KMS-11 (cell line): ENCODE measurements around the gene MICAL2.

ENCODE experiments used
- H2AFZ ChIP-seq: fragments of 200-600 bp; sonication (generic); 2 replicates; pipeline ENCODE4 v1.6.1; 2016; ENCODE audit warnings: antibody characterized with exemption, mixed run types, low read depth
- H3K27ac ChIP-seq: fragments of 200-600 bp; sonication (generic); 2 replicates; pipeline ENCODE4 v1.6.1; 2016; ENCODE audit warnings: mild to moderate bottlenecking, mixed run types
- H3K27me3 ChIP-seq: fragments of 200-600 bp; sonication (generic); 2 replicates; pipeline ENCODE4 v1.6.1; 2017; ENCODE audit warnings: mild to moderate bottlenecking, low read depth, mixed run types, moderate library complexity; ENCODE audit not compliant: insufficient read depth
- H3K36me3 ChIP-seq: fragments of 200-600 bp; sonication (generic); 2 replicates; pipeline ENCODE4 v1.6.1; 2017; ENCODE audit warnings: mild to moderate bottlenecking, mixed run types; ENCODE audit not compliant: insufficient read depth
- H3K4me1 ChIP-seq: fragments of 200-600 bp; sonication (generic); 2 replicates; pipeline ENCODE4 v1.6.1; 2016; ENCODE audit warnings: mild to moderate bottlenecking, low read depth, mixed run types; ENCODE audit not compliant: poor library complexity, severe bottlenecking
- H3K4me2 ChIP-seq: fragments of 200-600 bp; sonication (generic); 2 replicates; pipeline ENCODE4 v1.7.0; 2016; ENCODE audit warnings: mild to moderate bottlenecking, mixed run types
- H3K4me3 ChIP-seq: fragments of 200-600 bp; sonication (generic); IDR thresholded peaks from 2 replicates; pipeline ENCODE4 v1.6.1; 2017; ENCODE audit warnings: low read depth, low read length, mixed read lengths; ENCODE audit not compliant: insufficient read depth
- H3K79me2 ChIP-seq: fragments of 200-600 bp; sonication (generic); 2 replicates; pipeline ENCODE4 v1.6.1; 2016; ENCODE audit warnings: low read depth, mixed run types; ENCODE audit not compliant: insufficient read depth
- H3K9ac ChIP-seq: fragments of 200-600 bp; sonication (generic); 2 replicates; pipeline ENCODE4 v1.6.1; 2016; ENCODE audit warnings: mild to moderate bottlenecking, mixed run types
- H4K20me1 ChIP-seq: fragments of 200-600 bp; sonication (generic); 2 replicates; pipeline ENCODE4 v1.6.1; 2016; ENCODE audit warnings: mild to moderate bottlenecking, mixed run types; ENCODE audit not compliant: insufficient read depth
- TF ChIP-seq, protein P1 (sequence below): fragments of 200-600 bp; sonication (generic); conservative IDR thresholded peaks from 2 replicates; pipeline ENCODE4 v1.6.1; 2017; ENCODE audit warnings: low read depth, mild to moderate bottlenecking, antibody characterized with exemption, low read length, moderate library complexity, mixed read lengths

The MICAL2 gene

DNA sequence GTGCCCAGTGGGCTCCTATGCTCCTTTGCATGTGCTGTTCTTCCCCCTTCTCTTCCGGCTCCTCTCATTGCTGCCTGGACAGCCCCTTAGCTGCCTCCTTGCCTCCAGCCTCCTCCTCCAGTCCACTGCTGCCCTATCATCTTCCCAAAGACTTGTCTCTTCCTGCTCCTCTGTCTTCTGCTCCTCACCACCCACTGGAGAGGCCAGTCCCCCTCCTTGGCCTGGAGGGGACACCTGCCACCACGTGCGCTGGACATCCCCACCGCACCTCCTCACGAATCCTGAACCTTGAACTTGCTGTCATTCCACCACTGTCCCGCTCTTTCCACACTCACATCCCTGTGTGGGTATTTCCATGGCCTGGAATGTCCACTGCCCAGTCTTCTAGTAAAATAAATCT, 49.8 kb downstream of the MICAL2 start:
- Histone ChIP-seq H2AFZ (no peak overlapping the region), H3K4me3 (no peak overlapping the region), H4K20me1 (no peaks in the 10 kb centered on the region), H3K4me2 (no peak overlapping the region), H3K9ac (no peak overlapping the region), H3K4me1 (peaks cover 16% of the 10 kb centered on the region), H3K36me3 (no peaks in the 10 kb centered on the region), H3K27me3 (no peaks in the 10 kb centered on the region), H3K79me2 (no peaks in the 10 kb centered on the region), H3K27ac (no peak overlapping the region)
- TF ChIP-seq, protein P1, sequence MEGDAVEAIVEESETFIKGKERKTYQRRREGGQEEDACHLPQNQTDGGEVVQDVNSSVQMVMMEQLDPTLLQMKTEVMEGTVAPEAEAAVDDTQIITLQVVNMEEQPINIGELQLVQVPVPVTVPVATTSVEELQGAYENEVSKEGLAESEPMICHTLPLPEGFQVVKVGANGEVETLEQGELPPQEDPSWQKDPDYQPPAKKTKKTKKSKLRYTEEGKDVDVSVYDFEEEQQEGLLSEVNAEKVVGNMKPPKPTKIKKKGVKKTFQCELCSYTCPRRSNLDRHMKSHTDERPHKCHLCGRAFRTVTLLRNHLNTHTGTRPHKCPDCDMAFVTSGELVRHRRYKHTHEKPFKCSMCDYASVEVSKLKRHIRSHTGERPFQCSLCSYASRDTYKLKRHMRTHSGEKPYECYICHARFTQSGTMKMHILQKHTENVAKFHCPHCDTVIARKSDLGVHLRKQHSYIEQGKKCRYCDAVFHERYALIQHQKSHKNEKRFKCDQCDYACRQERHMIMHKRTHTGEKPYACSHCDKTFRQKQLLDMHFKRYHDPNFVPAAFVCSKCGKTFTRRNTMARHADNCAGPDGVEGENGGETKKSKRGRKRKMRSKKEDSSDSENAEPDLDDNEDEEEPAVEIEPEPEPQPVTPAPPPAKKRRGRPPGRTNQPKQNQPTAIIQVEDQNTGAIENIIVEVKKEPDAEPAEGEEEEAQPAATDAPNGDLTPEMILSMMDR = no peak

DNA sequence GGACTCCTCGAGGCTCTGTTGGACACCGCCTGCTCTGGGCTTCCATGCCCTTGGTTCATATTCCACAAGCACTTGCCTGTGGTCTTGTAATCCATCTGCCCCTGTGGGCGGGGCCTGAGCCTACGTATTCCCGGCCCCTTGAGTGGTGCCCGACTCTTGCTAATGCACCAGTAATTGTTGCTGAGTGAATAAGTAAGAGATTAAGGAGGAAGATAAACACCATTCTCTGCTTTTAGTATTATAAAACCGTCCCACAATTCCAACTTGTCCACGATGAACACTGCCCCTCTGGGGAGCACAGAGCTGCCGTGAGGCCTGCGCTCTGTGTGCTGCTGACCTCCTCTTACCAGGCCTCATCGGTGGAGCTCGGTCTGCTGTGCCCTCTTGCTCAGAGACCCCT, 50.3 kb downstream of the MICAL2 start:
- no peaks in the 10 kb centered on the region for H3K27me3 ChIP-seq
- peaks cover 16% of the 10 kb centered on the region for H3K4me1 ChIP-seq
- TF ChIP-seq, protein P1 = no peak

DNA sequence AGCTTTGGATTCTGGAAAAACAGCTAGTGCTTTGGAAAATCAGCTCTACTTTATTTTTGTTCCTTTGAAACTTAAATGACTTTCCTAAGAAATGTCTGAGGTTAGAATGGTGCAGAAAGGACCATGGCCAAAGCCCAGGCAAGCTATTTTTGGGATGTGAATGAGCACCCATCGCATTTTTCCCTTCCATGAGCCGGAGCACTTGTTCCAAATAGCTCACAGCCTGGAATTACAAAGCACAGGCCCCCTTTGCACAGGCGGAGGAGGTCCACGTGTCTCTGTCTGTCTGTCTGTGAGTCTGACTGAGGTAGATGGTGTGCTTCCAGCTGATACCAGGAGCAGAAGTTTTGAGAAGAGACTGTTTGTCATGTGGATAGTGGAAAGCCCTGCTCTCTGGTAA, 50.7 kb downstream of the MICAL2 start:
- no peak overlapping the region for H3K4me3 ChIP-seq
- no peaks in the 10 kb centered on the region for H4K20me1 ChIP-seq
- H2AFZ ChIP-seq = no peak overlapping the region
- no peak overlapping the region for H3K27ac ChIP-seq
- H3K4me2 ChIP-seq = no peak overlapping the region
- no peaks in the 10 kb centered on the region for H3K27me3 ChIP-seq
- TF ChIP-seq, protein P1 = no peak
- no peaks in the 10 kb centered on the region for H3K36me3 ChIP-seq
- H3K9ac ChIP-seq = no peak overlapping the region
- H3K79me2 ChIP-seq = no peaks in the 10 kb centered on the region
- H3K4me1 ChIP-seq = peaks cover 16% of the 10 kb centered on the region

More for the DNA sequence above, 50.3 kb downstream of the MICAL2 start:
- H4K20me1 ChIP-seq = no peaks in the 10 kb centered on the region
- no peaks in the 10 kb centered on the region for H3K36me3 ChIP-seq
- no peak overlapping the region for H3K4me2 ChIP-seq
- no peak overlapping the region for H3K4me3 ChIP-seq
- no peak overlapping the region for H2AFZ ChIP-seq
- no peak overlapping the region for H3K9ac ChIP-seq
- H3K79me2 ChIP-seq = no peaks in the 10 kb centered on the region
- H3K27ac ChIP-seq = no peak overlapping the region

DNA sequence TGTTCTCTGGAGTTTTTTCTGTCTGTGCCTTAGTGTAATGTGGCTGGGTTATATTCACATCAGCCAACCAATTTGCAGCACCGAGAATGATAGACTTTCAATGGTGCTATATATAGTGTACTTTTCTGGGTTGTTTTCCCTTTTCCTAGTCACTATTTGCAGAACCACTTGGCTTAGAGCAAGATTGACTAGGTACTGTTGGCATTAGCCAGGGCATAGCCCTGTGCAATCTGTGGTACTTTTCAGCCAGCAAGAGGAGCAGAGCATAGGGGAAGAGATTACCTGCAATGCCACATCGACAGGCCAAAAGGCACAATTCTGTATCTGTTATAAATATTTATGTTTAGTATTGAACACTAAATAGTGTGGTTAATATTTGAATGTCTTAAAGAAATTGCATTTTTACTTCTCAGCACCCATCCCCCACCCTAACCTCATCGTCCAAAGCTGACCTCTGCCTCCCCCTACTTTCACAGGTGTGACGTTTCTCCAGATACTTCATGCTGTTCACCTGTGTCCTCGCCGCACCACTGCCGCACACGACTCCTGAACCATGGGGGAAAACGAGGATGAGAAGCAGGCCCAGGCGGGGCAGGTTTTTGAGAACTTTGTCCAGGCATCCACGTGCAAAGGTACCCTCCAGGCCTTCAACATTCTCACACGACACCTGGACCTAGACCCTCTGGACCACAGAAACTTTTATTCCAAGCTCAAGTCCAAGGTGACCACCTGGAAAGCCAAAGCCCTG, 51.4 kb downstream of the MICAL2 start:
- Histone ChIP-seq H3K4me1 (peaks cover 16% of the 10 kb centered on the region), H3K27ac (no peak overlapping the region), H4K20me1 (no peaks in the 10 kb centered on the region), H3K79me2 (no peaks in the 10 kb centered on the region), H3K27me3 (no peaks in the 10 kb centered on the region), H2AFZ (no peak overlapping the region), H3K9ac (no peak overlapping the region), H3K4me3 (no peak overlapping the region), H3K36me3 (no peaks in the 10 kb centered on the region), H3K4me2 (no peak overlapping the region)
- TF ChIP-seq, protein P1 = no peak
